Gastrocnemius medialis (tissue), 4 donors: ENCODE data around the gene LARGE1. TPM values are rescaled to one million over a fixed set of nuclear protein-coding genes. Genes with fewer than 3 reads are reported as not detected.

Source experiments
- ATAC-seq, 2 donors: fragments of 150-250 bp; one replicate each; pipeline ENCODE4 v1.9.1; 2016
- DNase-seq, 2 donors: peaks; one replicate each; pipeline ENCODE4 v3.0.0-alpha.2; 2019
- H3K27ac ChIP-seq, 4 donors: fragments of 200-600 bp; sonication (generic); 1 replicate in 1 of 4; 2 replicates in 3 of 4; pipeline ENCODE4 v1.5.1; 2016 to 2018; ENCODE audit warnings: mild to moderate bottlenecking in 2 of 4, moderate library complexity in 1 of 4
- H3K27me3 ChIP-seq, 3 donors: fragments of 200-600 bp; sonication (generic) in 2 of 3; 1 replicate in 1 of 3; 2 replicates in 2 of 3; pipeline versions ENCODE4 v1.5.1 to v1.6.0; 2016 to 2019; ENCODE audit warnings: mild to moderate bottlenecking in 1 of 3, moderate library complexity in 1 of 3
- H3K36me3 ChIP-seq, 2 donors: fragments of 200-600 bp; sonication (generic) in 1 of 2; one replicate each; pipeline ENCODE4 v1.5.1; 2017 to 2018
- H3K4me1 ChIP-seq, 2 donors: fragments of 200-600 bp; sonication (generic) in 1 of 2; one replicate each; pipeline ENCODE4 v1.5.1; 2016 to 2017; ENCODE audit warnings: mild to moderate bottlenecking in 2 of 2
- H3K4me3 ChIP-seq, 4 donors: fragments of 200-600 bp; sonication (generic) in 3 of 4; 1 replicate in 1 of 4; 2 replicates in 3 of 4; pipeline ENCODE4 v1.5.1; 2016 to 2019; ENCODE audit warnings: mild to moderate bottlenecking in 2 of 4
- H3K9me3 ChIP-seq, 3 donors: fragments of 200-600 bp; sonication (generic) in 2 of 3; 1 replicate in 1 of 3; 2 replicates in 2 of 3; pipeline ENCODE4 v1.5.1; 2016 to 2019
- POLR2A ChIP-seq, 2 donors: fragments of 450-650 bp; IDR thresholded peaks; one replicate each; pipeline ENCODE4 v1.6.1; 2017; ENCODE audit warnings: antibody characterized with exemption in 2 of 2, mild to moderate bottlenecking in 2 of 2, moderate library complexity in 2 of 2
- in situ Hi-C, 4 donors: fragments of 200-750 bp; cut with MboI; loops; one replicate each; pipeline versions ENCODE4 v1.15.0 to v1.8.0; 2017; ENCODE audit warnings: low sequenced_read_pairs in 4 of 4
- intact Hi-C: fragments of 100-400 bp; cut with DNase I; formaldehyde crosslinking; loops from one replicate; pipeline ENCODE4 v1.15.1; 2023; ENCODE audit warnings: low total_unique reads
- total RNA-seq, 4 donors: library from RNA; depleted of rRNA; stranded (reverse); fragments of >200 nt; gene quantifications; one replicate each; pipeline versions ENCODE4 v1.1.0 to v1.2.3, GENCODE V29; 2016
- TF ChIP-seq, protein P1 (sequence below), 5 experiments: fragments of 450-650 bp in 3 of 5; fragments of 200-600 bp in 2 of 5; sonication (generic) in 2 of 5; IDR thresholded peaks in 4 of 5; conservative IDR thresholded peaks in 1 of 5; 1 replicate in 4 of 5; 2 replicates in 1 of 5; pipeline ENCODE4 v1.5.1; 2016 to 2019; ENCODE audit warnings: antibody characterized with exemption in 5 of 5, mild to moderate bottlenecking in 3 of 5, moderate library complexity in 3 of 5

The LARGE1 gene
- total RNA-seq, 4 donors from 2014 or later: 48.5 to 91.0 (median 68.4) TPM

DNA sequence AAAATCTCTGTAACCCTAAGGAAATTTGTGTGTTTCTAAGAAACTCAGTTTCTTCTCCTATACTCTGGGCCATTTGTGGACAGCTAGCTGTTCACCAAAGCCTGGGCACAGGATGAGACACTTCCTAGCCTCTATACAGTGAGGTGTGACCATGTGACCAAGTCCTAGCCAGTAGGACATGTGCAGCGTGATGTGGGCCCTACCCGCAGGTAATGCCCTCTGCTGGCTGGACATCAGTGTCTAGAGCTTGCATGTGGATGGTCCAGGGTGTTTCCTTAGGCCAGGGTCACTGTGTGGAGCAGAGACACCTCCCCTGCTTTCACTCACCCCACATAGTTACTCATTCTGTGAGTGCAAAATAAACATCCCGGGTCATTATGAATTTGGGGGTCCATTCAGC lies 100.5 kb downstream of the LARGE1 start:
- H3K36me3 ChIP-seq: no peaks in the 10 kb centered on the region
- ATAC-seq: no peak
- no peaks in the 10 kb centered on the region for H3K9me3 ChIP-seq
- no peaks in the 10 kb centered on the region for H3K27me3 ChIP-seq
- no peak for DNase-seq
- in situ Hi-C loops: loop anchor here in 1 of 4 donors (10.0 kb wide), 1 partner anchor 95 kb away; no protein-coding TSS in a partner anchor
- intact Hi-C loops: loop anchor here (5.0 kb wide), 1 partner anchor 103 kb away; the partner anchor contains the start of gene LARGE1
- H3K4me3 ChIP-seq: no peak overlapping the region
- TF ChIP-seq, protein P1, sequence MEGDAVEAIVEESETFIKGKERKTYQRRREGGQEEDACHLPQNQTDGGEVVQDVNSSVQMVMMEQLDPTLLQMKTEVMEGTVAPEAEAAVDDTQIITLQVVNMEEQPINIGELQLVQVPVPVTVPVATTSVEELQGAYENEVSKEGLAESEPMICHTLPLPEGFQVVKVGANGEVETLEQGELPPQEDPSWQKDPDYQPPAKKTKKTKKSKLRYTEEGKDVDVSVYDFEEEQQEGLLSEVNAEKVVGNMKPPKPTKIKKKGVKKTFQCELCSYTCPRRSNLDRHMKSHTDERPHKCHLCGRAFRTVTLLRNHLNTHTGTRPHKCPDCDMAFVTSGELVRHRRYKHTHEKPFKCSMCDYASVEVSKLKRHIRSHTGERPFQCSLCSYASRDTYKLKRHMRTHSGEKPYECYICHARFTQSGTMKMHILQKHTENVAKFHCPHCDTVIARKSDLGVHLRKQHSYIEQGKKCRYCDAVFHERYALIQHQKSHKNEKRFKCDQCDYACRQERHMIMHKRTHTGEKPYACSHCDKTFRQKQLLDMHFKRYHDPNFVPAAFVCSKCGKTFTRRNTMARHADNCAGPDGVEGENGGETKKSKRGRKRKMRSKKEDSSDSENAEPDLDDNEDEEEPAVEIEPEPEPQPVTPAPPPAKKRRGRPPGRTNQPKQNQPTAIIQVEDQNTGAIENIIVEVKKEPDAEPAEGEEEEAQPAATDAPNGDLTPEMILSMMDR (IDR thresholded peaks at IDR 0.05 in 4 of 5, conservative IDR thresholded peaks at IDR 0.05 in 1 of 5): no peak
- no peak for TF ChIP-seq POLR2A (IDR thresholded peaks at IDR 0.05)
- peaks cover 30 to 38% of the 10 kb centered on the region in 2 donors for H3K4me1 ChIP-seq
- H3K27ac ChIP-seq: no peak overlapping the region

DNA sequence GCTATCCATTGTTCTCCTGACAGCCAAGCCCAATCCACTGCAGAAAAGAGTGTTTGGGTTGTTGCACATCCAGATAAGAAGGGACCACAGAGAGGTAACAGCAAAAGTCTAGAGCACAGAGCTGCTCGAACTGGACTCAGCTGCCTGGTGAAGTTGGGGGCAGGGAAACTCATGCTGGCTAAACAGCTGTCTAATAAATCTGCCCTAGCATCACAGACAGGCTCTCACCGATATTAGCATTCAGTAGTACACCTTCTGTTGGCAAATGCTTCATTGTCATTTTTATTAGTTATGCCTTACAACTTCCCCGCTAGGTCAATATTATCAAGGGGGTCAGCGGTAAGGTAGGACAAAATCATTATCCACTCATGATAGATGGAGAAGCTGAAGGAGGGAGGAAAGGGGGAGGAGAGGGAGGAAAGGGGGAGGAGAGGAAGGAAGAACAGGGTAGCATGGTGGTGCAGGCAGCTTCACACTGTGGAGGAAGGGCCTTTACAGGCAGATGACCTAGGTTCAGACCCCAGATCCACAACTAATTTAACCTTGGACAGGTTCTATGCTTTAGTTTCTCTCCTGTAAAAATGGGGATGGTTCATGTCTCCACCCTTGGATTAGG lies 102.7 kb downstream of the LARGE1 start:
- H3K9me3 ChIP-seq: no peaks in the 10 kb centered on the region
- no peak overlapping the region for H3K27ac ChIP-seq
- DNase-seq (no peak), ATAC-seq (no peak)
- TF ChIP-seq POLR2A (IDR thresholded peaks at IDR 0.05): no peak
- TF ChIP-seq, protein P1 (IDR thresholded peaks at IDR 0.05 in 4 of 5, conservative IDR thresholded peaks at IDR 0.05 in 1 of 5): no peak
- intact Hi-C loops (no loop called here), in situ Hi-C loops (no loop called here)
- no peaks in the 10 kb centered on the region for H3K27me3 ChIP-seq
- H3K4me1 ChIP-seq: peaks cover 10 to 17% of the 10 kb centered on the region in 2 donors
- no peak overlapping the region for H3K4me3 ChIP-seq
- H3K36me3 ChIP-seq: no peaks in the 10 kb centered on the region

DNA sequence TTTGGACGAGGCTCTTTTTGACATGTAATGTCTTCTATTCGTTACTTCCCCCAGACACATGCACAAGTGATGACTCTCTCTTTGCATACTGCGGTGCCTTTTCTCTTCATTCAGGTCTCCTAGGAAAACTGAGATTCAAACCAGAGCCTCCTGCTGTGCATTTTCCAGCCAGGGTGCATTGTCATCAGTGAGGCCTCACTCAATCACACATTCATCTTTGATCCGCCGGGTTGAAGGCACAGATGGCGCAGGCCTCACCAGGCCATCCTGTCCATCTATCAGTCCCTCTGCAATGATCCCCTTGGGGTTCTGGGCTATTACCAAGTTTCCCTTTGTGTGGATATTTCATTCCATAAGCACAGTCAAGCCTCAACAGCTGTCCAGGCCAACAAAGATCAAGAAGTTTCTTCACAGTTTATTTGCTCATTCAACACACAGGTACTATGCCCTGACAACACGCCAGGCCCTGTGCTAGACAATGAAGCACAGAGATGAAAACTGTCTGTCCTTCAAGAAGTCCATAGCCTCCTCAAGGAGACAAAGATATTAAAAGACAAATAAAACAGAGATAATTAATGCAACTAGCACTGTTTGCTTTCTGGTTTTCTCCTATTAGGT lies 107.8 kb downstream of the LARGE1 start:
- Histone ChIP-seq H3K36me3 (no peaks in the 10 kb centered on the region), H3K4me3 (no peak overlapping the region), H3K4me1 (peaks cover 13 to 23% of the 10 kb centered on the region in 2 donors), H3K27ac (peak overlapping the region in 2 of 4 donors; percentile 17 to 18), H3K27me3 (no peaks in the 10 kb centered on the region), H3K9me3 (no peaks in the 10 kb centered on the region)
- in situ Hi-C loops (no loop called here), intact Hi-C loops (no loop called here)
- DNase-seq (no peak), ATAC-seq (no peak)
- TF ChIP-seq POLR2A (IDR thresholded peaks at IDR 0.05): no peak
- TF ChIP-seq, protein P1 (IDR thresholded peaks at IDR 0.05 in 4 of 5, conservative IDR thresholded peaks at IDR 0.05 in 1 of 5): no peak

DNA sequence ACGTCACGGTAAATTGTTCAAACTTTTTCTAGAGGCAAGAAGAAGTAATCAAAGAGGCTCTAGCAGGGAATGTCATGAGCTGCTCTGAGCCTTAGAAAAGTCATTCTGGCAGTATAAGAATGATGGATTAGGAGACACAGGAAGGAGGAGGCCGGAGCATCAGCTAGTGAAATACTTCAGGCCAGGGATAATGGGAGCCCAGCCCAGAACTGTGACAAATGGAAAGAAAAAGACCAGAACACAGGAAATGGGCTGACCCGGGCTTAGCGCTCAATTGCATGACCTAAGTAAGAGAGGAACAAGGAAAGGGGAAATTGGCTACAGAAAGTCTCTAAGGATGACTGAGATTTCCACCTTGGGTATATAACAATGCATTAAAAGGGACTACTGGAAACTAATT lies 108.6 kb downstream of the LARGE1 start:
- Histone ChIP-seq H3K27ac (peak overlapping the region in 3 of 4 donors; percentile 10 to 44 (median 18)), H3K4me3 (no peak overlapping the region), H3K9me3 (no peaks in the 10 kb centered on the region), H3K36me3 (no peaks in the 10 kb centered on the region), H3K27me3 (no peaks in the 10 kb centered on the region), H3K4me1 (peaks cover 13 to 31% of the 10 kb centered on the region in 2 donors)
- intact Hi-C loops: no loop called here
- peak; percentile 38 to 43 for ATAC-seq
- TF ChIP-seq POLR2A (IDR thresholded peaks at IDR 0.05): no peak
- TF ChIP-seq, protein P1 (IDR thresholded peaks at IDR 0.05 in 4 of 5, conservative IDR thresholded peaks at IDR 0.05 in 1 of 5): no peak
- in situ Hi-C loops: no loop called here
- DNase-seq: no peak
